Measurements from ENCODE around the gene SLC50A1. TPM values are rescaled to one million over a fixed set of nuclear protein-coding genes. Genes with fewer than 3 reads are reported as not detected.
A peak's percentile ranks its signal among the peaks of the same experiment; 100 is the strongest.

SLC50A1 gene
- total RNA-seq, 5 donors from 2014 or later (not counting 1 experiment from before 2014, with no cell fraction given), result 20.7 to 34.9 (median 30.8) TPM

DNA sequence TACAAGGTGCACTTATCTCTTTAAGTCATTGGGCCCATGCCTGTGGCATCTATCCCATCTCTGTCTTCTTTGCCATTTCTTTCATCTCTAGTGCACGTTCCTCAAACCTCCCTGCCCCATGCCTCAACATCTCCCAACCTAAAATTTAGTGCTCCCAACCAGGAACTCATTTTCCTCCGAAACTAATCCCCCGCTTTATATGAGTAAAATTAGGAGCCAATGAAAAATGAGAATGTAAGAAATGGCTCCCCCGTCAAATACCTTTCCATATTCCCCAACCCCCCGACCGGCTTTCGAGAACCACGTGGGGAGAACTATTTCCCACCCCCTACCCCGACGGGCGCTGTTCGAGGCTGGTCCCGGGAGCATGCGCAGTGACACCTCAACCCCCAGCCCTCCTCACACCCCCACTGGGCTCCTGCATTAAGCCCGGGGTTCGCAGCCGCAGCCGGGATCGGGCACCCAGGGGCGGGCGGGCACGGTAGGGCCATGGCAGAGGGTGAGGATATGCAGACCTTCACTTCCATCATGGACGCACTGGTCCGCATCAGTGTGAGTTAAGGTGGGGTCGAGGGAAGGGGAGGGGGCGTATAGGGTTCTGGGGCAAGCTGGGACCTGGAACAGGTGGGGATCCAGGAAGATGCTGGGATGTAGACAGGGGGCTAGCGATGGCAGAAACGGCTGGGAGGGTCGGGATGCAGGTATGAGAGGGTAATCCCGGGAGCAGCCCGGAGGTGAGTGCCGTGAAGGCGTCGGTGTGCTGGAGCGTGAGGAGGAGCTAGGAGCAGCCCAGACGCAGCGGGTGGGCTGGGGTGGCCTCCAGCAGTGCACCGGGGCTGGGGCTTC, 38.0 kb downstream of the SLC50A1 start, which contains the start of gene TRIM46:
TSS of gene TRIM46 (plus strand) at position 372 of the 846 bp plus-strand sequence. CDS start at position 490, 118 bp downstream.
- Mint-ChIP-seq H3K27ac (peak within 1 kb of the TSS; percentile 99), H3K4me1 (peaks cover 43 to 49% (median 44%) of the 10 kb centered on the region in 3 donors), H3K27me3 (no peaks in the 10 kb centered on the region), H3K4me3 (peak within 1 kb of the TSS; percentile 99 to 100 (median 99)), H3K36me3 (peaks cover 10% of the 10 kb centered on the region), H3K9me3 (no peaks in the 10 kb centered on the region)
- H3K27ac ChIP-seq (ENCODE audit: low read length), result peak within 1 kb of the TSS; percentile 78
- peak; percentile 25 to 33 (median 28) for ATAC-seq (replicated peaks in 1 of 4)
- H3K36me3 ChIP-seq (ENCODE audit: control insufficient read depth in 2 of 2, extremely low read depth in 1 of 2, insufficient read depth in 1 of 2, low read length in 1 of 2), result peaks cover 5 to 33% of the 10 kb centered on the region in 2 donors
- no peaks in the 10 kb centered on the region for H3K27me3 ChIP-seq (replicated peaks in 1 of 2; ENCODE audit: control insufficient read depth in 2 of 2, extremely low read depth in 1 of 2, insufficient read depth in 2 of 2, low read length in 1 of 2)
- DNase-seq, result peak in 20 of 35 experiments; percentile 13 to 68 (median 40)
- WGBS (ENCODE audit: insufficient coverage), result under 1% methylated on average over 20 of the region's 38 CpGs
- peaks cover 16 to 51% of the 10 kb centered on the region in 2 experiments for H3K4me1 ChIP-seq (ENCODE audit: control insufficient read depth in 1 of 2, extremely low read depth in 1 of 2, insufficient read depth in 2 of 2, low read length in 2 of 2)
- H3K4me3 ChIP-seq (ENCODE audit: control insufficient read depth in 1 of 2, extremely low read depth in 1 of 2, low read length in 1 of 2), result peak within 1 kb of the TSS; percentile 78 to 88
- CTCF ChIA-PET, result interaction anchor here (0.5 to 3.4 kb wide), 26 partner anchors 18 to 1275 kb away, joined by 3 to 33 read pairs (median 4); partner anchors contain the start of genes ADAM15 (in 1 of the 2), CLK2 (in 1 of the 2), PBXIP1 (in 1 of the 2) and SLC50A1 (in 1 of the 2)
- H3K9me3 ChIP-seq, result no peaks in the 10 kb centered on the region
- POLR2A ChIA-PET, result interaction anchor here in 1 of 2 donors (0.5 to 1.2 kb wide), 3 partner anchors 9 to 1598 kb away, joined by 3 to 20 read pairs (median 7); no protein-coding TSS in a partner anchor

DNA sequence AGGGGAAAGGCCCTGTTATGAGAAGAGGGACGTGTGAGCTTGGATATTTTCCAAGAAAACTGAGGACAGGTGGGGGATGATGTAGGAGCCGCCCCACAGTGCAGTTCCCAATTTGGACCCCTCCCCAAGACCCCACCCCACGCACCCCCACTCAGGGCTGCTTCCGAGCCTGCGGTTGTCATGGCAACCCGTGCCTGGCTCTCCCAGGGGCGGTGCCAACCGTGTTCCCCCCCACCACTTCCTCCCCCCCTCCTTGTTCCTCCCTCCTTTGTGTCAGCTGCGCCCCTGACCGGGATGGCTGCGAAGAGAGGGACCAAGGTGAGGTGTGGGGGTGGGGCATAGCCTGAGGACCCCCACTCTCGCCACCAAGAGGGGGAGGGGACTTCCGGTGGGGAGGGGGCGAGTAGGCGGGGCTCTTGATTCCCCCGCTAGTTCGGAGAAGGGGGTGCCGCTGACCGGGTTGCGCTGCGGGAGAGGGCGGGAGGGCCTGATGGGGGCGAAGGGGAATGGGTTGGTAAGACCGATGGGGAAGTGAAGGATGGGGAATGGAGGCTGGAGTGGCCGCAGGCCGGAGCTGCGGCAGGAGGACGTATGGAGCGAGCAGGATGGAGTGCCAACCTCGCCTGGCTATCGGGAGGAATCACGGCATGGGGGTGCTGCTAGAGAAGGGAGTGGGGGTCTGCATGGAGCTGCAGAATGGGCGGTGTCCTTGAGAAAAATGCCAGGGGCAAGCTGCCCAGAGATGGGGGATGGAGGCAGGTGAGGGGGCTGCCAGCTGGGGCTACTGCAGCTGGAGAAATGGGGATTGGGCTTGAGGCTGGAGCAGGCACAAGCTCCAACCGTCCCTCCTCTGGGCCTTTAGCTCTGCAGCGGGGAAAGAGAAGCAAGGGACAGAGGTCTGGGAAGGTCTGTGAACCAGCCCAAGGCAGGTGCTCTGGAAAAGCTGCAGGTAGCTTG, 39.0 kb downstream of the SLC50A1 start:
- Histone ChIP-seq H3K9me3 (no peaks in the 10 kb centered on the region), H3K27ac (ENCODE audit: low read length) (peak overlapping the region; percentile 78), H3K4me1 (ENCODE audit: control insufficient read depth in 1 of 2, extremely low read depth in 1 of 2, insufficient read depth in 2 of 2, low read length in 2 of 2) (peaks cover 16 to 51% of the 10 kb centered on the region in 2 experiments), H3K27me3 (replicated peaks in 1 of 2; ENCODE audit: control insufficient read depth in 2 of 2, extremely low read depth in 1 of 2, insufficient read depth in 2 of 2, low read length in 1 of 2) (no peaks in the 10 kb centered on the region), H3K36me3 (ENCODE audit: control insufficient read depth in 2 of 2, extremely low read depth in 1 of 2, insufficient read depth in 1 of 2, low read length in 1 of 2) (peaks cover 8 to 32% of the 10 kb centered on the region in 2 donors), H3K4me3 (ENCODE audit: control insufficient read depth in 1 of 2, extremely low read depth in 1 of 2, low read length in 1 of 2) (peak overlapping the region; percentile 78 to 88)
- peaks cover 40 to 44% (median 44%) of the 10 kb centered on the region in 3 donors for H3K4me1 Mint-ChIP-seq
- ChIA-PET CTCF (interaction anchor here (0.6 to 3.4 kb wide), 11 partner anchors 18 to 330 kb away, joined by 3 to 21 read pairs (median 3); partner anchors contain the start of gene ADAM15 (in 1 of the 2)), POLR2A (interaction anchor here in 1 of 2 donors (0.5 to 1.2 kb wide), 4 partner anchors 20 to 1597 kb away, joined by 3 to 5 read pairs (median 3); no protein-coding TSS in a partner anchor)
- H3K9me3 Mint-ChIP-seq, result no peaks in the 10 kb centered on the region
- peak in 29 of 35 experiments; percentile 36 to 78 (median 44) for DNase-seq
- no peaks in the 10 kb centered on the region for H3K27me3 Mint-ChIP-seq
- H3K36me3 Mint-ChIP-seq, result peaks cover 7% of the 10 kb centered on the region
- 35% methylated on average over 22 of the region's 35 CpGs for WGBS (ENCODE audit: insufficient coverage)
- H3K27ac Mint-ChIP-seq, result peak overlapping the region; percentile 99
- peak in 2 of 4 experiments; percentile 8 to 9 for ATAC-seq (replicated peaks in 1 of 4)
- H3K4me3 Mint-ChIP-seq, result peak overlapping the region; percentile 99 to 100 (median 99)

DNA sequence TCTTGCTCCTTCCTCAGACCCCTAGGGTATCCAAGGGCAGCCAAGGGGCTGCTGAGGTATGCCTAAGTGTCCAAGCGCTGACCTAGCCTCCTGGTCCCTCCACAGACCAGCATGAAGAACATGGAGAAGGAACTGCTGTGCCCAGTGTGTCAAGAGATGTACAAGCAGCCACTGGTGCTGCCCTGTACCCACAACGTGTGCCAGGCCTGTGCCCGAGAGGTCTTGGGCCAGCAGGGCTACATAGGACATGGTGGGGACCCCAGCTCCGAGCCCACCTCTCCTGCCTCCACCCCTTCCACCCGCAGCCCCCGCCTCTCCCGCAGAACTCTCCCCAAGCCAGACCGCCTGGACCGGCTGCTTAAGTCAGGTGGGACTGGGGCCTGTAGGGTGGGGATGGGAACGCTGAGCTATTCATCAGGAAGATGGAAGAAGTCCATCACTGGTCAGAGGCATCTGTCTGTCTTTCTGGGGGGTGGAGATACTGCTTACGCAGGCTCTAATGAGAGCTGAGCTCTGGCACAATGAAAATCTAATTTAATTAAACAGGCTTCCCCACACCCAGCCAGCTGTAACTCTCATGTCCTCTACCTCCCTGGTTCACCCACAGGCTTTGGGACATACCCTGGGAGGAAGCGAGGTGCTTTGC, 39.8 kb downstream of the SLC50A1 start:
- POLR2A ChIA-PET, result interaction anchor here in 1 of 2 donors (0.5 to 1.2 kb wide), 2 partner anchors 19 to 107 kb away, joined by 3 read pairs; no protein-coding TSS in a partner anchor
- H3K36me3 ChIP-seq (ENCODE audit: control insufficient read depth in 2 of 2, extremely low read depth in 1 of 2, insufficient read depth in 1 of 2, low read length in 1 of 2), result peaks cover 10 to 31% of the 10 kb centered on the region in 2 donors
- H3K4me1 ChIP-seq (ENCODE audit: control insufficient read depth in 1 of 2, extremely low read depth in 1 of 2, insufficient read depth in 2 of 2, low read length in 2 of 2), result peaks cover 16 to 51% of the 10 kb centered on the region in 2 experiments
- no peaks in the 10 kb centered on the region for H3K9me3 ChIP-seq
- CTCF ChIA-PET, result interaction anchor here (0.6 to 3.4 kb wide), 9 partner anchors 8 to 329 kb away, joined by 3 to 21 read pairs (median 3); no protein-coding TSS in a partner anchor
- H3K27ac Mint-ChIP-seq, result peak overlapping the region; percentile 80 to 83
- H3K4me3 ChIP-seq (ENCODE audit: control insufficient read depth in 1 of 2, extremely low read depth in 1 of 2, low read length in 1 of 2), result no peak overlapping the region
- H3K36me3 Mint-ChIP-seq, result peaks cover 5% of the 10 kb centered on the region
- H3K9me3 Mint-ChIP-seq, result no peaks in the 10 kb centered on the region
- no peak for ATAC-seq (replicated peaks in 1 of 4)
- H3K27me3 ChIP-seq (replicated peaks in 1 of 2; ENCODE audit: control insufficient read depth in 2 of 2, extremely low read depth in 1 of 2, insufficient read depth in 2 of 2, low read length in 1 of 2), result no peaks in the 10 kb centered on the region
- peak overlapping the region; percentile 55 to 100 (median 67) for H3K4me3 Mint-ChIP-seq
- peak in 2 of 35 experiments; percentile 15 to 17 for DNase-seq
- H3K27me3 Mint-ChIP-seq, result no peaks in the 10 kb centered on the region
- peak overlapping the region; percentile 78 for H3K27ac ChIP-seq (ENCODE audit: low read length)
- WGBS (ENCODE audit: insufficient coverage), result 88% methylated on average over 3 of the region's 12 CpGs
- H3K4me1 Mint-ChIP-seq, result peaks cover 40 to 44% (median 42%) of the 10 kb centered on the region in 3 donors

DNA sequence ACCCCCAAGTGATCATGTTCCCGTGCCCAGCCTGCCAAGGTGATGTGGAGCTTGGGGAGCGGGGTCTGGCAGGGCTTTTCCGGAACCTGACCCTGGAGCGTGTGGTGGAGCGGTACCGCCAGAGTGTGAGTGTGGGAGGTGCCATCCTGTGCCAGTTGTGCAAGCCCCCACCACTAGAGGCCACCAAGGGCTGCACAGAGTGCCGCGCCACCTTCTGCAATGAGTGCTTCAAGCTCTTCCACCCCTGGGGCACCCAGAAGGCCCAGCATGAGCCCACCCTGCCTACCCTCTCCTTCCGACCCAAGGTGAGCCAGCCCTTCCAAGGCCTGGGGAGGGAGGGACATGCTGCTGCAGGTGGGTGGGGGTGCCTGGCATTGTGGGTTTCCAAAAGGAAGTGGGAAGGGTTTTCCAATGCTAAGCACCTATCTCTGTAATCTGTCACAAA, 40.3 kb downstream of the SLC50A1 start:
- Mint-ChIP-seq H3K27me3 (no peaks in the 10 kb centered on the region), H3K27ac (peak overlapping the region in 1 of 2 donors; percentile 69), H3K9me3 (no peaks in the 10 kb centered on the region), H3K4me3 (peak overlapping the region in 1 of 3 donors; percentile 56), H3K4me1 (peaks cover 40 to 44% (median 41%) of the 10 kb centered on the region in 3 donors), H3K36me3 (peaks cover 5% of the 10 kb centered on the region)
- Histone ChIP-seq H3K36me3 (ENCODE audit: control insufficient read depth in 2 of 2, extremely low read depth in 1 of 2, insufficient read depth in 1 of 2, low read length in 1 of 2) (peaks cover 10 to 27% of the 10 kb centered on the region in 2 donors), H3K27me3 (replicated peaks in 1 of 2; ENCODE audit: control insufficient read depth in 2 of 2, extremely low read depth in 1 of 2, insufficient read depth in 2 of 2, low read length in 1 of 2) (no peaks in the 10 kb centered on the region), H3K4me1 (ENCODE audit: control insufficient read depth in 1 of 2, extremely low read depth in 1 of 2, insufficient read depth in 2 of 2, low read length in 2 of 2) (peaks cover 16 to 51% of the 10 kb centered on the region in 2 experiments), H3K9me3 (no peaks in the 10 kb centered on the region), H3K27ac (ENCODE audit: low read length) (no peak overlapping the region), H3K4me3 (ENCODE audit: control insufficient read depth in 1 of 2, extremely low read depth in 1 of 2, low read length in 1 of 2) (no peak overlapping the region)
- ChIA-PET POLR2A (interaction anchor here in 1 of 2 donors (1.2 kb wide), 1 partner anchor 18 kb away, joined by 3 read pairs; no protein-coding TSS in a partner anchor), CTCF (interaction anchor here (0.6 to 2.3 kb wide), 5 partner anchors 9 to 148 kb away, joined by 3 to 18 read pairs (median 3); no protein-coding TSS in a partner anchor)
- DNase-seq (peak in 6 of 35 experiments; percentile 22 to 49 (median 30)), ATAC-seq (replicated peaks in 1 of 4) (no peak)
- WGBS (ENCODE audit: insufficient coverage), result 77% methylated on average over 5 of the region's 9 CpGs

DNA sequence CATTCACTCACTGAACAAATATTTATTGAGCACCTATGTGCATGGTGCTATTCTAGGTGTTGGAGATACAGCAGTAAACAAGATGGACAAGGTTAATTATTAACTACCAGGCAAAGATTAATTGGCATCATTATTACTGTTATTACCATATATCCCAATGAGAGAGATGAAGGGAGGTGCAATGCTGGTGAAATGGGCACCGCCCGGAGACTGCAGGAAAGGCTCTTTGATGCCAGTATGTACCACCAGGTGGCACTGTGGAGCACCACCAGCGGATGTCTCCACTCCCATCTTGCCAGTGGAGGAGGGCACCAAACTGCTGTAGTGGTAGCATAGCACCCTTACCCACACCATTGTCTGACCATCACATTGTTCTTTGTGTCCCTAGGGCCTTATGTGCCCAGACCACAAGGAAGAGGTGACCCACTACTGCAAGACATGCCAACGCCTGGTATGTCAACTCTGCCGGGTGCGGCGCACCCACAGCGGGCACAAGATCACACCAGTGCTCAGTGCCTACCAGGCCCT, 41.0 kb downstream of the SLC50A1 start:
- Mint-ChIP-seq H3K27me3 (no peaks in the 10 kb centered on the region), H3K4me1 (peaks cover 36 to 44% (median 41%) of the 10 kb centered on the region in 3 donors), H3K4me3 (peak overlapping the region; percentile 15 to 56 (median 40)), H3K9me3 (no peaks in the 10 kb centered on the region), H3K27ac (peak overlapping the region; percentile 59 to 69), H3K36me3 (peaks cover 8% of the 10 kb centered on the region)
- CTCF ChIA-PET, result interaction anchor here in 1 of 2 donors (0.6 to 1.4 kb wide), 4 partner anchors 17 to 65 kb away, joined by 3 to 5 read pairs (median 4); no protein-coding TSS in a partner anchor
- Histone ChIP-seq H3K9me3 (no peaks in the 10 kb centered on the region), H3K36me3 (ENCODE audit: control insufficient read depth in 2 of 2, extremely low read depth in 1 of 2, insufficient read depth in 1 of 2, low read length in 1 of 2) (peaks cover 13 to 27% of the 10 kb centered on the region in 2 donors), H3K4me1 (ENCODE audit: control insufficient read depth in 1 of 2, extremely low read depth in 1 of 2, insufficient read depth in 2 of 2, low read length in 2 of 2) (peaks cover 16 to 47% of the 10 kb centered on the region in 2 experiments), H3K4me3 (ENCODE audit: control insufficient read depth in 1 of 2, extremely low read depth in 1 of 2, low read length in 1 of 2) (no peak overlapping the region), H3K27ac (ENCODE audit: low read length) (no peak overlapping the region), H3K27me3 (replicated peaks in 1 of 2; ENCODE audit: control insufficient read depth in 2 of 2, extremely low read depth in 1 of 2, insufficient read depth in 2 of 2, low read length in 1 of 2) (no peaks in the 10 kb centered on the region)
- ATAC-seq (replicated peaks in 1 of 4) (peak in 3 of 4 experiments; percentile 34 to 41 (median 39)), DNase-seq (peak; percentile 50 to 91 (median 79))
- WGBS (ENCODE audit: insufficient coverage), result 81% methylated on average over 6 of the region's 8 CpGs
- POLR2A ChIA-PET, result no interaction called here
